GM18498 (cell line): Measurements from ENCODE around the gene ARHGEF11.

Source experiments
- ATAC-seq: cut with Tn5 transposase; IDR thresholded peaks from one replicate; pipeline ENCODE4 v1.9.1; 2021; ENCODE audit warnings: mild to moderate bottlenecking, moderate library complexity; ENCODE audit not compliant: unreplicated experiment

ARHGEF11 gene

GRCh38 chr1:156956333-156956732 is 89.2 kb downstream of the ARHGEF11 start:
- no peak for ATAC-seq

GRCh38 chr1:156953571-156953970 is 92.0 kb downstream of the ARHGEF11 start:
- ATAC-seq, result no peak

GRCh38 chr1:156951371-156951770 is 94.2 kb downstream of the ARHGEF11 start:
- no peak for ATAC-seq

DNA sequence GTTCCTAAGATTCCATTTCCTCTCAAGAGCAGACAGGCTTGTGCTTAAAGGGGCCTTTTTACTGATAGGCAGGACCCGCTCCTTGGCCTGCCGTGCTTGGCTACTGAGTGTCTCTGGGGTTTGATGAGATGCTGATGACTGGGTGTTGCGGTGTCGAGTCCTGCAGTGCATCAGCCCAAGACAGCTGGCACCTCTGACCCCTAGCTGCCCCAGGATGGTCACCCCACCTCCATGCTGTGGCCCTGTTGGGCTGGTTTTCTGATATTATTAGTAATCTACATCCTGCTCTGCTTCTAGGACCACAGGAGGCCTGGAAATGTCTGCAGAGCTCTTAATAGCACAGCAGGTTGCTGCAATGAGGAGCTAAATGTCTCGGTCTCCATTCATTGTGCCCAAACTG is 96.4 kb downstream of the ARHGEF11 start:
- no peak for ATAC-seq

DNA sequence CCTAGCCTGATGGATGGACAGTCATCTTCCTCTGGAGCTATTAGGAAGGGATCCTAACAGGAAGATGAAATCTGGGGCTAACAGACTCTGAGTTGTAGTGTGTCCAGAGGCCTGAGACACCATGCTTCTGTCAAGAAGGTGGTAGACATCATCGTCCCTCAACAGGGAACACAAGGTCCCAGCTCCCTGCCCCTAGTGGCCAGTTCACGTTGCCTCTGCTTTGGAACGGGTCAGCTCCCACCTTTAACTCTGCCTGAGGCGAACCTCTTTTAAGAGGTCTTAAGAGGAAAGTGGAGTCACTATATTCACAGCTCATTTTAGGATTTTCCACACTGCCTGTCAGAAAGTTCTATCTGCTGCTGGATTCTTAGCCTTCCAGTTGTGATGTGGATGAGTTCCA is 96.8 kb downstream of the ARHGEF11 start:
- ATAC-seq, result no peak

- no peak for ATAC-seq
Measured at GRCh38 chr1:156947818-156948525, 97.6 kb downstream of the ARHGEF11 start.

DNA sequence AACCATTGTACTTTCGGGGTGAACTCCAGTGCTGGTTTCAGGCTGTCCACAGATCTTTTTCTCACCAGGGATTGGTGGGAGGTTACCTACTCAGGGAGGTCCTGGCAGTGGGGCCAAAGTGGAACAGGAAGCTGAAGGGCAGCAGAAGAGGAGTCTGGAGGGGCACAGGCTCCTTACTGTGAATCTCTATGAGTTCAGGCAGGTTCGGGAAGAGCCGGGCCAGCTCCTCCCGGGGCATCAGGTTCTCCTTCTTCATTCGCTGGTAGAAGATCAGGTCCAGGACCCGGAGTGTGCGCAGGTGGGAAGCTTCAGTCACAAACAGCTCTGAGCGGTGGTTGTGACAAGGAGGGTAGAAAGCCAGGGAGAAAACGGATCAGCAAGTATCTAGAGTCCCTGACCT is 98.4 kb downstream of the ARHGEF11 start:
- no peak for ATAC-seq

- ATAC-seq, result no peak
Measured at GRCh38 chr1:156945881-156946661, 99.5 kb downstream of the ARHGEF11 start.

DNA sequence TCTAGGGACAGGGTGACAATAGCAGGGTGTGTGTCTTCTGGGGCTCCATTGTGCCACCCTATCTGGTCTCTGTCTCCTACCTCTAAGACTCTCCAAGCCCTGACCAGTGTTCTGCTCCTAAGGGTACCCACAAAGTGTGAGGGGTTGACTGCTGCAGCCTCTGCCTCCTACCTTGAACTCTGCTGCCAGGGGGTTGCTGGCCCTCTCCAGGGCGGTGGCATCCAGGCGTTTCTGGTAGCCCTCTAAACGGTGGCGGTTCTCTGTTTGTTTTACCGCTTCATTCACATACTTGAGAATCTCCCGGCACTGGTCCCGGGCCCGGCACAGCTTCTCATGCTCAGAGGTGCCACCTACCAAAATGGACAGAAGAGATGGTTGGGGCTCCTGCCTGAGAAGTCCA is 100.7 kb downstream of the ARHGEF11 start:
- ATAC-seq, result no peak

- ATAC-seq, result no peak
Measured at GRCh38 chr1:156944268-156944667, 101.3 kb downstream of the ARHGEF11 start.

DNA sequence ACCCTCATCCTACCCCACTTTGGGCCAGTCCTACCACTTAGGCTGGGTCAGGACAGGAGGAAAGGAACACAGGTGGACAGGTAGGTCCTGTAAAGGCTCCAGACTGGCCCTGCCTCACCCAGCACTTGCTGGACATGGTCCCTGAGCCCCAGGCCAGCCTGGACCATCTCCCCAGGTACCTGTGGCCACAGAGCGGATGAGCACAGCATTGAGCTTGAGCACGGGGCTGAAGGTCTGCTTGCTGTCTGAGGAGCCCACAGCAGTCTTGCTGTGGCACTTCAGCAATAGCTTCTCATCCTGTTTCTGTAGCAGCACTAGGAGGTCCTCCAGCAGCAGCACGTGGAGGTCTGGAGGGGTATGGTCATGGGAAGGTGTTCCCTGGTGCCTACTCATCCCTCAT is 101.8 kb downstream of the ARHGEF11 start:
- no peak for ATAC-seq

GRCh38 chr1:156942576-156942975 is 103.0 kb downstream of the ARHGEF11 start:
- ATAC-seq, result no peak

GRCh38 chr1:156942176-156942575 is 103.4 kb downstream of the ARHGEF11 start:
- ATAC-seq, result no peak

- ATAC-seq, result no peak
Measured at GRCh38 chr1:156941675-156942074, 103.9 kb downstream of the ARHGEF11 start.

GRCh38 chr1:156939786-156940334 is 105.7 kb downstream of the ARHGEF11 start:
- no peak for ATAC-seq

GRCh38 chr1:156938813-156939212 is 106.7 kb downstream of the ARHGEF11 start:
- no peak for ATAC-seq

- ATAC-seq, result no peak
Measured at GRCh38 chr1:156937883-156938282, 107.7 kb downstream of the ARHGEF11 start.

DNA sequence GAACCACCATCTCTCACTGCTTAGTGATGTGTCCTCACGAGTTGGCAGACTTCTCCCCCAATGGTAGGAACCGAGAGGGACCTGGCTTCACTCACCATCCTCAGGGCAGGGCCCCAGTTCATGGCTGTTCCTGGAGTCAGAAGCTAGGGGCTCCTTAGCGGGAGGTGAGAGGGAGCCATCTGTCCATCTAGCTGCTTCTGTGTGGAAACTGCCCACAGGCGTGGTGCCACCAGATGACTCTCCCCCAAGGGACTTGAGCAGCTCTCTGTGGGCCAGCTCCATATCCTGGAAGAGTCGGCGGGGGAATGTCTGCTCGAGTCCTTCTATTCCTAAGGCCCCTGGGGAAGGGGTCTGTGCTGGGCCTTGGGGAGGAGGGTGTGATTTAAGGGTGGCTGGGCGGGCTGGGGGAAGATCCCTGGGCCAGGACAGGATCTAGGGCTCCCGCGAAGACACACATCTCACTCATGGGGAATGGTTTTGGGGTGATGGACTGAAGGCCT is 108.8 kb downstream of the ARHGEF11 start:
- no peak for ATAC-seq

DNA sequence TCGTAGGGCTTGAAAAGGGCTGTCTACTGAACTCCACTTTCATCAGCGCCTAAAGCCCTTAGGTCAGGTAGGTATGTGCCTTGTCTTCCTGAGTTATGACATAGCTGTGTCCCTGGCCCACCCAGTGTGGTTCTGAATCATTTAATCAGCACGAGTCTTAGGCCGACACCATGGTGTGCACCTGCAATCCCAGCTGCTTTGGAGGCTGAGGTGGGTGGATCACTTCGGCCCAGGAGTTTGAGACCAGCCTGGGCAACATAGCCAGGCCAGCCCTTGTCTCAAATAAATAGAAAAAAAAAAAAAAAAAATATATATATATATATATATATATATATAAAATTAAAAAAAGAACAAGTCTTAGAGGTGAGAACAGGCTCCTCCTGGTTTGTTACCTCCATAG is 109.4 kb downstream of the ARHGEF11 start:
- ATAC-seq, result no peak

DNA sequence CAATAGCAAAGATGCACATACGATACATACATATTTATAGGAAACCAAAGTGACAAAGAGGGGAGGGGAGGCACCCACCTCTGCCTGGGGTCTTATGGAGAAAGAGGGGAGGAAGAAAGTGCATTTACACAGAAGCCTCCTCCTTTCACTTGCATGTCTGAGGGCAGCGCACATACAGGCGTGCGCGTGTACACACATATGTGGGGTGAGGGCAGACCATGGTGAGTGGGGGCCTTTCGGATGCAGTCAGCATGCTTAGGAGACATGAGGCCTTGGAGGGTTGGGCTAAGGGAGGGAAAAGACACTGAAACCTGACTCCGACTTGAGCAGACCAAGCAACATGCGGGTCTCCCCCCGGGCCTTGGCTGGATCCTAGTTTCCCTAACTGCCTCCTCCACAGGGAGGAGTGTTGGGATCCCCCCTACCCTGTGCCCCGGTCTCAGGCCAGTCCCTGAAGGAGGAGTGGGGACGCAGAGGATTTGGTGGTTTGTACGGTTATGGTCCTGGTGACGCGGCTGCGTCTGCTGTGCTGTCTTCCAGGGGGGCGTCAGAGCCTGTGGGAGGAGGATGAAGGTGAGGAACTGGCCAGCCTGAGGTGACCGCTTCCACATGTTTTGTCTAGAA is 109.9 kb downstream of the ARHGEF11 start:
- no peak for ATAC-seq

- no peak for ATAC-seq
Measured at GRCh38 chr1:156933136-156933535, 112.4 kb downstream of the ARHGEF11 start.
